GM19395 (cell line): ENCODE measurements around the gene SLC22A5.

Experiments
- ATAC-seq: cut with Tn5 transposase; IDR thresholded peaks from one replicate; pipeline ENCODE4 v1.9.1; 2021; ENCODE audit warnings: mild to moderate bottlenecking, moderate library complexity; ENCODE audit not compliant: unreplicated experiment

SLC22A5 gene

DNA sequence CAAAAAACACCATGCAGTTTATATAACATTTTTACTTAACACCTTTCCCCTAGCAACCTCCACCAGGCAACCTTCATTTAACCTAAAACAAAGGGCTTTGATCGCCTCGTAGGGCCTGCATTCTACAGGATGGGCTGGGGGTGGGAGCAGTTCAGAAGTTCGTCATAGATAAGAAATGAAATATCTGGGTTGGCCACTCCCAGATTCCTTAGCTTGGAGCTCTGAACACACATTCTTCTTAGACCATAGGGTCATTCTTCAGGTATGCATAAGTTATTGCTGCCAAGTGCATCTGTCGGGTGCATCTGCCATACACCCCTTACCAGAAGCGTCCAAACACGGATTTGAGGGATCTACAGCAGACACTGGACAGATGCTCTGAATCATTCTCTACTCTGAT lies 4.3 kb upstream of the SLC22A5 start:
- no peak for ATAC-seq

DNA sequence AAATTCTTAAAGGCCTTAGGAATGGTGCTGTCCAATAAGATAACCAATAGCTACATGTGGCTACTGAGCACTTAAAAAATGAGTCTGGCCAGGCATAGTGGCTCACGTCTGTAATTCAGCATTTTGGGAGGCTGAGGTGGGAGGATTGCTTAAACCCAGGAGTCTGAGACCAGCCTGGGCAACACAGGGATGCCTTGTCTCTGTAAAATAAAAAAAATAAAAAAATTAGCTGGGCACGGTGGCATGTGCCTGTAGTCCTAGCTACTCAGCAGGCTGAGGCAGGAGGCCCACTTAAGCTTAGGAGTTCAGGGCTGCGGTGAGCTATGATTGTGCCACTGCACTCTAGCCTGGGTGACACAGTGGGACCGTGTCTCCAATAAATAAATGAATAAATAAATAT lies 1.3 kb upstream of the SLC22A5 start:
- ATAC-seq = no peak

DNA sequence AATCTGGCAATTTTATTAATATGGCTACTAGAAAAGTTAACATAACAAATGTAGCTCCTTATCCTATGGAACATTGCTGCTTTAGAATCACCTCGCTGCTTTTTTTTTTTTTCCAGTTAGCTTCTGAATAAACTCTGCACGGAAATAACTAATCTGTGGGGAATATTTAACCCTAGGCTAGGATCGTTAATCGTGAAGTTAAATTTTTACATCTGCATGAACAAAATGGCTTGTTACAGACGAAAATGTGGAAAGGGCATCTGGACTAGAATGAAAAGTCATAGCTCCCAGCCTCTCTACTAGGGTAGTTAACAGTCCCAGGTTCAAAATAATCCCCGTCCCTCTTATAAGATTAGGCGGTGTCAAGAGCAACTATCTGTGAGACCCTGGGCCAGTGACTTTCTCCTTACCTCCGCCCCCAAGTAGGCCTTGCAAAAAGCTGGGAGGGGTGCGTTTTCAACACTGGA lies 470 bp upstream of the SLC22A5 start:
- peak; percentile 55 for ATAC-seq

DNA sequence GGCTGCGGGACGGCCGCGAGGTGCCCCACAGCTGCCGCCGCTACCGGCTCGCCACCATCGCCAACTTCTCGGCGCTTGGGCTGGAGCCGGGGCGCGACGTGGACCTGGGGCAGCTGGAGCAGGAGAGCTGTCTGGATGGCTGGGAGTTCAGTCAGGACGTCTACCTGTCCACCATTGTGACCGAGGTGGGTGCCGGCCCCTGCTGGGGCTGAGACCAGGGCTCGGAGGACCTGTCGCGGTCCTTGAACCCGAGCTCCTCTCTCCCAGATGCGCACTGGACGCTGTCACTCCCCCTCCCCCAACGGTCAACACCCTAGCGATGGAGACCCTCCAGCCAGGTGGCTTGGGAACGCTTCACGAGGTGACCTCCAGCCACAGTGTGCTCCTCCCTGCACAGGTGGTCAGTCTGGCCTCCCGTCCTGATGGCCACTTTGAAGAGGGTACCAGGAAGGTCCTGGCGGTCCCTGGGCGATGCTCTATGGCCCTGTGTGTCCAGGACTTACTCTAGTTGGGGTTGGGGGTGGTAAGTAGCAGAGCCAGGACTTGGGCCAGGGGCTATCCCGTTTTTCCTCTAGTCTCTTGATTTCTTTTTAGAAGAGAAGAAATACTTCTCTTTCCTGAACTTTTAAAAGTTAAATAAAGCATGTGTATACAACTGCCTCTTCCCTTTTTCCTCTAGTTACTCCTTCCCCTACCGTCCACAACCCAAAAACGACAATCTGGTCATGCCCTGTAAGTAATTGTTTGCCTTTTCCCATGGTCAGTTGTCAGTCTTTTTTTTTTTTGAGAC lies 866 bp downstream of the SLC22A5 start:
- ATAC-seq = no peak

DNA sequence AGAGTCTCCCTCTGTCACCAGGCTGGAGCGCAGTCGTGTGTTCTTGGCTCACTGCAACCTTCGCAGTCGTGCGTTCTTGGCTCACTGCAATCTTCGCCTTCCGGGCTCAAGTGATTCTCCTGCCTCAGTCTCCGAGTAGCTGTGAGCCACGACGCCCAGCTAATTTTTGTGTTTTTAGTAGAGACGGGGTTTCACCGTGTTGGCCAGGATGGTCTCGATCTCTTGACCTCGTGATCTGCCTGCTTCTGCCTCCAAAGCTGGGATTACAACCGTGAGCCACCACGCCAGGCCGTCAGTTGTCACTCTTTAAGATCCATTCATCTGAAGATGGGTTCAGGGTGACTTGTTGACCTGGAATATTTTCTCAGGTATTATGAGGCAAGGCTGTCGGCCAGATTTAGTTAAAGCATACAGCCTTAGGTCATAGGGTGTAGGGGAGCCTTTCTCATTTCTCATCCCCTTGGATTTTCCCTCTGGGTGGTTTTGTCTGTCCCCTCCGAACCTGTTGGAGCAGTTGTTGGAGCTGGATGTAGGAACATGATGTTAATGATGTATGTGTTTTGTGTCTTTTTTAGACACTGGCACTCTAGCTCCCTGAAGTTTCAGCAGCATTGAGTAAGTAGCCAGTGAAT lies 1.6 kb downstream of the SLC22A5 start:
- no peak for ATAC-seq

DNA sequence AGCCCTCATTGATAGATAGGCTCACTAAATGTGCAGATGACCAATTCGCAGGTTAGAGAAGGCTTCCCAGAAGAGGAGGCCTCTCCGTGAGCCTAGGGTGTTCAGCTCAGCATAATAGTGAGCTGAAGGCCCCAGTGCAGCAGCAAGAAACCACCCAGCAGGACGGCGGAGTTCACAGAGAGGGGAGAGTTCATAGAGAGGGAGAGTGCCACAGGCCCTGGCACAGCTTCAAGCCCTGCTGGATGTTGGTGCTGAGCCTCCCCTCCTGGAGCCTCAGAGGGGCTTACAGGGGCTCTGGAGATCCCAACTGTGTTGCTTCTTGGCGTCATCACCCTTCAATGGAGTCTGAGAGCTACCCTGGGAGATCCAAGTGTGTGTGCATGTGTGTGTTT lies 2.1 kb downstream of the SLC22A5 start:
- ATAC-seq = no peak

DNA sequence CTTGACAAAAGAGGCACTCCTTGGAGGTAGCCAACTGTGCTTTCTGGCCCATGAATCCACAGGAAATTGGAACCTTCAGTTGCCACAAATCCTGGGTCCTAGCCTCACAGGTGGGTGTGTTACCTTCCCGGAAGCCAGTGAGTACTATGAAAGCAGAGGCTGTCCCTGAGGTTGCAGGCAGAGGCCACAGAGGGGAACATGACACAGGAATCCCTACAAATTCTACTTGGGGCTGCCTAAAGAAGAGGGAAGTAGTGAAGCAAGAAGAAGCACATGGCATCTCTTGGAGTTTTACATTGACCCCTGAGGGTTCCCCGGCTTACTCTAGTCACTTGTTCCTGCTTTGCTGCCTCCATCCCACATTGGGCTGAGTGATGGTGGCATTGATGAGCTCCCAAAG lies 2.6 kb downstream of the SLC22A5 start:
- no peak for ATAC-seq

DNA sequence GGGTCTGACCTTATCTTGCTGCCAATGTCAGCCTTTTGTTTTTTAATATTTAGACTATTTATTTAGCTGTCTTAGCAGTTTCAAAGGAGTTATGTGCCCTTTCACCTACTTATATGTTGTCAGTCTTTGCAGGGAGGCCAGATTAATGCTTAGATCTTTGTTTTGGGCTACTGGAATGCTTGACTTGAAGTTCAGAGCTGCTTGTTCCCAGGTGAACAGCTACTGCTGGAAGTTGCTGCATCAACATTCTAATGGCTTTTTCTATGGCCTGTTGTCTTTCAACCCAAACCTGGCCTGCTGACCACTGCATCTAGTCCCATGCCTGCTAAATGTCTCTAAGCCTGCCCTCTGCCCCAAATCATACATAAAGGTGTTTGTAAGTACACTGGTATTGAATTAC lies 3.0 kb downstream of the SLC22A5 start:
- ATAC-seq = no peak

DNA sequence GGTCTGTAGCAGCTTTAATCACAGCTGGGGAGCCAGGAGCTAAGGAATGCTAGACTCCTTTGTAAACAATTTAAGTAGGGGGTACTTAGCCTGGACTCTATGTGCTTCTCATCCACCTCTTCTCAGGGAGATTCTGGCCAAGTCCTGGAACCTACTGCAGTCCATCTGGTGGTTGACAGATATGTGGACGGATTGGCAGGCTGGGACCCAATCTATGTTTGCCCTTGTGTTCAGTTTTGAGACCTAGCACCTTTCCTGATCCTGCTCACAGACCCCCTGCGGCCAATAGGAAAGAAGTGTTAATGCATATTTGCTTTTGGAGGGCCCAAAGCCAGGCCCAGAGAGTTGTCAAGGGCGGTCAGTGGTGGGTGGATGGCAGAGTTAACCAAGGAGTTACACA lies 6.4 kb downstream of the SLC22A5 start:
- ATAC-seq = no peak

DNA sequence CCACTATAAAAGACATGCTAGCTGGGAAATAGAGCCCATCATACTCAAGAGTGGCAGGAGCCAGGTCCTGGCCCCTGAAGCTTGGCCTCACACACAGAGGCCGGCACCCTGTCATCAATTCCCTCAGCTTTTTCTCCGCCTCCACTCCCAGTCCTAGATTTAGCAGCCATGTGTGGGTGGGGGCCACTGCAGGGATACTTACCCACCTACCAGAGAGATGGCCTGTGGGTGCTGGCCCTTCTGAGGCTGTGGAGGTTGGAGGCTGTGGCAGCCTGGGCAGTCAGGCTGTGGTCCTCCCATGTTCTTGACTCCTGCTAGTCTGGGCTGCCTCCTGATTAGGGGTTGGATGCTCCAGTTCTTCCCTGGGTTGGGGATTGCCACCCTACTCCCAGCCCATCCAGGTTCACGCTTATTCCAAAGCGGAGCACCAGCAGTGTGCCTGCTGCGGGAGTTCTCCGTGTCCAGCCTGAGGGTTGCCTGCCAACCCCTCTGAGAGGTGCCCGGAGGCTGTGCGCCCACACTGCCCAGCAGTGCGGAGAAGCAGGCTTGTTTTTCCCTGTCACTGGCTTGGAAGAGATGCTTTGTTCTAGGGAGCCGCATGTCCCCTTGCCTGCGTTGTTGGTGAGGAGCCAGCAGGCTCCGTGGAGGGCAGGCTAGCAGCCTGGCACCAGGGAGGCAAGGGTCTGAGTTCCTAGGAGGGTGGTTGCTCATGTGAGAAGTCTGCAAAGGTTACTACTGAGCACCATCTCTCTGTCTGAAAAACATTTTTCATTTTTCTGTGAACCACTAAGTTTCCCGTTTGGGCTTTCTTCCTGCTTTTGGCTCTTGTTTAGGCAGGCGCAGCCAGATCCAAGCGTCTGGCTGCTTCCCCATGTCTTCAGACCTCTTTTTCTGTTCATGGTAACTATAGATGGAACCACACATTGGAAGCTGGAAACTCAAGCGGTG lies 7.5 kb downstream of the SLC22A5 start:
- no peak for ATAC-seq

DNA sequence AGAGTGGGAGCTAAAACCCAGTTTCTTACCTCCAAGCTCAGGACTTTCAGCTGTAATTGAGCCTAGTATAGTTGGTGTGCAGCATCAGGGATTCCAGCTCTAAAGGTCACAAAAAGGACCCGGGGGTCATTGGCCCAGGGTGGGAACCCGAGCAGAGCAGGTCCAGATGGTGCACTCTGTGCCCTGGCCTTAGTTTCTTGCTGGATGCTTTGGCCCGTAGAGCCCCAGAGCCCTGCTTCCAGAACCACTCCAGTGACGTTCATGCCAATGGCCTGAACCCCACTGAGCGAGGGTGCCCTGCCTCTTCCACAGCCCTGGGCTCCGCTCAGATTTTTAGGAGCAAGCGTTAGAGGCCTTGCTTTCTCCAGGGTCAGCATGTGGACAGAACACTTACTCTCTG lies 8.2 kb downstream of the SLC22A5 start:
- no peak for ATAC-seq

DNA sequence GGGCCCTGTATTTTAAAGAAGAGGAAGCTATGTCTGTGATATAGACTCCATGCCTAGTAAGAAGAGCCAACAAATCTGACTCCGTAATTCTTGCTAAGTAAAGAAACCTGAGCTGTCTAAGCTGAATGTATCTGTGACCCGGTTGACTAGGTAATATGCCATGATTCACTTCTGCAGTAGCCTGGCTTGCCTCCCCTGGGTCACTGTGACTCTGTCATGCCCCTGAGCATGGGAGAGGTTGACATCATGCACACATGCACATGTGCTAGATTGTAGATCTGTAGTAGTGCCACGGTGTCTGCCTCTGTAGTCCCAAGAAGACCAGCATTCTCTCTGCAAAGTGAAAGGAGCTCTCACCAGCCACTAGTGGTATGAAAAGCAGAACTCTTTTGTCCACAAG lies 9.1 kb downstream of the SLC22A5 start:
- ATAC-seq = no peak

DNA sequence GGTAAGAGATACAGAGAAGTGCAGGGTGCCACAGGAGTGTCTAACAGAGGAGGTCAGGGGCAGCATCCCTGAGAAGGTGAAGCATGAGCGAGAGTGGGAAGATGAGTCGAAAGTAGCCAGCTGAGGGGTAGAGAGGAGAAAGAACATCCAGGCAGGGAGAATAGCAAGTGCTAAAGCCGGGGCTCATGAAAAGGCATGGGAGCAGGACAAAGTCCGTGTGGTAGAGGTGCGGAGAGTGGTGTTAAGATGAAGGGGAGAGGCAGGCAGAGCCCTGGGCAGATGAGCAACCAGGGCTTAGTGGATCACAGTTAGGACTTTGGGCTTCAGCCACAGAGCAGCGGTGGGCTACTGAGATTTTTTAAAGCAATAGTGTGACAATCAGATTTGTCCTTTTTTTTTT lies 10.5 kb downstream of the SLC22A5 start:
- ATAC-seq = no peak

DNA sequence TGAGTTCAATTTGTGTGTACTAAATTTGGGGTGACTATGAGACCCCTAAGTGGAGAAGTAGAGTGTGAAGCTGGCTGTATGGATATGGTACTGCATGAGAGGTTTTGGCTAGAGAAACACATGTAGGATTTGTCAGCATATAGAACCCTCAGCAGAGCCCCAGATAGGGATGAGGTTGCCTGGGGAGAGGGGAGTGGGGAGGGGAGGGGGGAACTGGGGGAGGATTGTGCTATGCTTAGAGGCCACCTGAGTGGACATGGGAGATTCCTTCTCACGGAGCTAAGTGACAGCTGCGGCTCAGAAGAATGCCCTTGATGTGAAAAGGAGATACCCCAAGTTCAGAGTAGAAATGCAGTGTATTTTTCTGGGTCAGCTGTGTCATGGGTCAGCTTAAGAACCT lies 11.2 kb downstream of the SLC22A5 start:
- ATAC-seq = no peak

DNA sequence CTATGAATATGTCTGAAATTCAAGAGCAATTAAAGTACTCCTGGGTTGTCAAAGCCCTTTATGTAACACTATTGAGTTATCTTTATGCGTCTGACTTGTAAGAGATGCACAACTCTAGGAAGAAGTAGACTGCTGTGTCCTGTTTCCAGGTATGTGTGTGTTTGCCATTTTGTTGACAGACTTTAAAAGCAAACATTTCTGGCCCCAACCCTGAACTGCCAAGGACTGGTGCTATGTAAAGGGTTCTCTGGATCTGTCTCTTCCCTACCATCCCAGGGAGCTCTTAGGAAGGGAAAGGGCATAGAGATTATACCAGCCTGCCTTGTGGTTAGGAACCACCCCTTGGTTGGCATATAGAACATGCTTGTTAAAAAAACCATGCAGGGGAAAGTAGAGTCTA lies 12.1 kb downstream of the SLC22A5 start:
- ATAC-seq = no peak

DNA sequence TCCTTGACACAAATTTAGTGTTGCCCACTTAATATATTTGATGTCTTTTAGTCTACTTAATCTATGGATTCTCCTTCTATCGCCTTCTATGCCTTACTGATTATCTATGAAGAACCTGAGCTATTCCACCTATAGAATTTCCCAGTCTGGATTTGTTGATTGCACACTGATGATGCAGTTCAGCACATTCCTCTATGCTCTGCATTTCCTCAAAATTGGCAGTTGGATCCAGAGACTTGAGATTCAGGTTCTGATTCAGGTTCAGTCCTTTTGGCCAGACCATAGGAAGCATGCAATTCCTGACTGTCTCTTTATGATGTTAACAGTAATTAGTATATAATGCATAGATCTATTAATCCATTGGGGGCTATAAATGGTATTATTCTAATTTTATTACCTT lies 13.8 kb downstream of the SLC22A5 start:
- no peak for ATAC-seq

DNA sequence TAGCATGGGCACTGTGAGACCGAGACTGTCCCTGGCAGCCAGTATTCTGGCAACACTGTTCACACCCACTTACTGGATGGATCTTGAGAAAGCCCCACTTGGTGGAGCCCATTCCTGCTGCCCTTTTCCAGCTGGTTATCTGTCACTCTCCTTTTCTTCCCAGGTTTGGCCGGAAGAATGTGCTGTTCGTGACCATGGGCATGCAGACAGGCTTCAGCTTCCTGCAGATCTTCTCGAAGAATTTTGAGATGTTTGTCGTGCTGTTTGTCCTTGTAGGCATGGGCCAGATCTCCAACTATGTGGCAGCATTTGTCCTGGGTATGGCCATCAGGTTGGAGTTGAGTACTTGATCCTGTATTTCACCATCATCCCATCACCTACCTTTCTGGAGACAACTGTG lies 14.5 kb downstream of the SLC22A5 start:
- no peak for ATAC-seq

DNA sequence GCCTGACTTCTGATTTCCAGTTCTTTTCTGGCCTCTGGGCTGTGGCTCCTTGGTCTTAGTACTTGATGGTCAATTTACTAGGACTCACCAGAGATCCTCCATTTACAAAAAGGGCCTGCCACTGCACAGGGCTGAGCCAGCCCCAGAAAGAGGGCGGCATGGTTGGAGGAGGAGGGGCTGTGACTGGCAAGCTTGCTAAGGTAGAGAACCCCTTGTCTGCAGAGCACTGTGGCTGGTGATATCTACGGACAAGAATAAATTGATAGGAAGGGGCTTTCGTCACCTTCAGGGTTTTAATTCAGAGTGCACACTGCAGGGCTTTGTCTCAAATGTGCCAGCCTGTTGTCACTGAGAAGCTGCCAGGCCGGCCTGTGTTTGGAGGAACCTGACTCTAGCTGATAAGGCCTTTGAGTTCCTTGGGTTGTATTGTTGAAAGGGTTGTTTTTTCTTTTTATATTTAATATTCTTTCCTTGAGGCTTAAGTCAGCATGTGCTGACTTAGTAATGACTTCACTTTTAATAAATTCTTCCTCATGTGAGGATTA lies 15.1 kb downstream of the SLC22A5 start:
- ATAC-seq = no peak

DNA sequence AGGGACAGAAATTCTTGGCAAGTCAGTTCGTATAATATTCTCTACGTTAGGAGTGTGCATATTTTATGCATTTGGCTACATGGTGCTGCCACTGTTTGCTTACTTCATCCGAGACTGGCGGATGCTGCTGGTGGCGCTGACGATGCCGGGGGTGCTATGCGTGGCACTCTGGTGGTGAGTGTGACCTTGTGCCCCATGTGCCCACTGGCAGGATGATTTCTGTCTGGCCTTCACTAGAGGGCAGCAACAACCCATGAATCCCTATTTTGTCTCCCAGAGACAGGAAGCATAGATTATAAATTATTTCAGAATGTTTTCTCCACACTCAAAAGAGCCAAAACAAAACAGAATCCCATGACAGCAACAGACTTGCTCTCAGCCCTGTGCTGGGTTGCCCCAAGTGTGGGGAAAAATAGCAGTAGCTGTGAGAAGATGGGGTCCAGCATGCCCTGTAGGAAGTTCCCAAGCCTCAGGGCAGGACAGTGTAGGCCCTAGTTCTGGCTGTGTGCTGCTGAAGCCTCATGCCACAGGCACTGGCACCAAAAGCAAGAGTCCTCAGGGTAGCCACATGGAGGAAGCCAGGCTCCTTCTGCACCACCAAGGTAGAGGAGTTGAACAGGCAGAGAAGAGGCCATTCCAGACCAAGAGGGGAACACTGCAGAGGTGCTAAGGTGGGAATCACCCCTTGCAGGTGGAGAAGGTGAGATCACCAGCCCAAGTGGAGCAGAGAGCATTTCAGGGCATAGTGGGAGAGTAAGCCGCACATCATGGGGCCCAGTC lies 16.0 kb downstream of the SLC22A5 start:
- ATAC-seq = no peak

DNA sequence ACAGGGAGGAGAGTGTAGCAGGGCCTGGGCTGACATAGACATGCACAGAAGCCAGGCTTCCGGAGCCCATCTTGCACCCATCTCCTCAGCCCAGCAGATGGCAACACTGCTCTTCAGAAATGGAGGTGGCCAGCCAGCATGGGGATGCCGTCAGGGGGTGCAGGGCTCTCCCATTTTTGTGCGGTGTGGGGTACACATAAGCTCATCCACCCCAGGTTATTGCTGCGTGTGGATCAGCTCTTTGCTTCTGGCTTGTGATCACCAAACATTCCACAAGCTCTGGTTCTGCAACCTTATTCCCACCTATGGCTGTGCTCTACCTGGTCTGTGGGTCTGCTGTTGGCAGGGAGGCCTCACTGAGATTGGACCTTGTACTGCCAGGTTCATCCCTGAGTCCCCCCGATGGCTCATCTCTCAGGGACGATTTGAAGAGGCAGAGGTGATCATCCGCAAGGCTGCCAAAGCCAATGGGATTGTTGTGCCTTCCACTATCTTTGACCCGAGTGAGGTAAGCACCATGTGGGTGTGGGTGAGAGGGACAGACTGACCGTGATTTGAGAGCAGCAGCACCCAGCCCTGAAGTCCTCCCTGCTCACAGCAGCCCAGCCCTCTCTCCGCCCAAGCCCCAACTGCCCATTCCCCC lies 17.3 kb downstream of the SLC22A5 start:
- ATAC-seq = peak; percentile 85
